H54 (cell line): ENCODE measurements around the gene NAPG.
"Not testable (repeated sequence)": the region's sequence is repeated elsewhere in the genome, so short reads cannot be mapped to it uniquely, and the experiment has no call there.

Experiments used
- DNase-seq: peaks from one replicate; pipeline ENCODE4 v3.0.0; 2011; ENCODE audit warnings: low spot score, mixed read lengths; ENCODE audit not compliant: insufficient read length
- FAIRE-seq: peaks from 3 replicates; lab custom pipeline; 2011; peaks lifted over from hg19 to GRCh38; lab: Jason Lieb, UNC
- POLR2A ChIP-seq: IDR thresholded peaks from 2 replicates; pipeline ENCODE4 v1.6.1; 2011; ENCODE audit warnings: low read depth, mild to moderate bottlenecking, low read length

Gene NAPG

DNA sequence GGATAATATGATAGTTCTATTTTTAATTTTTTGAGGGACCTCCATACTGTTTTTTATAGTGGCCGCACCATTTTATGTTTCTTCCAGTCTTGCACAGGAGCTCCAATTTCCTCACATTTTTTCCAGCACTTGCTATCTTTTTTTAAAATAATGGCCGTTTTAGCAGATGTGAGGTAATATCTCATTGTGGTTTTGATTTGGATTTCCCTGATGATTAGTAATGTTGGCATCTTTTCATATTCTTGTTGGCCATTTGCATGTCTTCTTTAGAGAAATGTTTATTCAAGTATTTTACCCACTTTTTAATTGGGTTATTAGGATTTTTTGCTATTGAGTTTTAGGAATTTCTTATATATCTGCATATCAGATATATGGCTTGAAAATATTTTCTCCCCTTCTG, 29.9 kb upstream of the NAPG start:
- FAIRE-seq (no peak), DNase-seq (no peak)
- TF ChIP-seq POLR2A, result no peak

GRCh38 chr18:10497206-10497749, 28.5 kb upstream of the NAPG start:
- TF ChIP-seq POLR2A, result no peak
- DNase-seq (no peak), FAIRE-seq (no peak)

DNA sequence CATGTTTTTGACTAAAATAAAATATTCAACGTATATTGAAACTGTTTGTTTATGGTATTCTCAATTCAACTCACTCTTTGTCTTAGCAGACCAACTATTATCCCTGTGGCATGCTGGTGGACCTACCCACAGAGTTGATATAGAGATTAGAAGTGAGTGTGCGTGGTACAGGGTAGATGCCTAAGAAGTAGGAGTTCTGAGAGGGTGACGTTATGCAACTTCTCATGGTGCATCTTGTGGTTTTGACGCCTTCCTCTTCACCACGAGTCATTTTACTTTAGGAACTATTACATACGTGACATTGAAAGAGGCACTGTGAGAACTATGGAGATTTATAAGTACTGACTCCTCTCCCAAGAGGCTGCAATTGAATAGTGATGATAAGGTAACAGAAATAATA, 26.6 kb upstream of the NAPG start:
- TF ChIP-seq POLR2A, result no peak
- FAIRE-seq (no peak), DNase-seq (no peak)

- DNase-seq, result no peak
- FAIRE-seq, result no peak
- TF ChIP-seq POLR2A, result no peak
Measured at GRCh38 chr18:10500038-10500437, 25.8 kb upstream of the NAPG start.

- DNase-seq, result no peak
- TF ChIP-seq POLR2A, result no peak
- FAIRE-seq, result no peak
Measured at GRCh38 chr18:10504723-10505122, 21.1 kb upstream of the NAPG start.

DNA sequence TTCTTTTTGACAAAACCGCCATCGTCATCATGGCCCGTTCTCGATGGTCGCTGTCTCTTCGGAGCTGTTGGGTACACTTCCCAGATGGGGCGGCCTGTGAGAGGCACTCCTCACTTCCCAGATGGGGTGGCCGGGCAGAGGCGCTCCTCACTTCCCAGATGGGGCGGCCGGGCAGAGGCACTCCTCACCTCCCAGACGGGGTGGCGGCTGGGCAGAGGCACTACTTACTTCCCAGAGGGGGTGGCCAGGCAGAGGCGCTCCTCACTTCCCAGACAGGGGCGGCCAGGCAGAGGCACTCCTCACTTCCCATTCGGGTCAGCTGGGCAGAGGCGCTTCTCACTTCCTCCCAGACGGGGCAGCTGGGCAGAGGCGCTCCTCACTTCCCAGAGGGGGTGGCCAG, 19.9 kb upstream of the NAPG start:
- FAIRE-seq, DNase-seq: not testable (repeated sequence)

- DNase-seq (no peak), FAIRE-seq (no peak)
- no peak for TF ChIP-seq POLR2A
Measured at GRCh38 chr18:10508591-10508990, 17.2 kb upstream of the NAPG start.

DNA sequence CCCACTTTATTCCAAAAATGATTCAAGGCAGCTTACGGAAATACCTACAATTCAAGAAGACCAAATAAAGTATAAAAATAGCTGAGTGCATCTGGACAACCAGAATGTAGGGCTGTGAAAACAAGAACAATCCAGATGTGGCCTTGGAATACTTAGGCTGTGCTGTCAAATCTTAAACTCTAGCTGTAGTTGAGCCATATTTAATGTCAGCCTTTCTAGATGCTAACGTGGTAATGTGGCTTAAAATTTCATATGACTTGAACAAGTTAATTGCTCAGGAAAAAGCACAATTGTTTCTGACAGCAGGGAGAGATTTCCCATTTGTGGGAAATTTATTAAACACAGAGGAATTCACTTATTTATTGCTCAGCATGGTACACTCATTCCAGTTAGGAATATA, 14.6 kb upstream of the NAPG start:
- TF ChIP-seq POLR2A, result no peak
- FAIRE-seq (no peak), DNase-seq (no peak)

- TF ChIP-seq POLR2A, result no peak
- FAIRE-seq (no peak), DNase-seq (no peak)
Measured at GRCh38 chr18:10514082-10514481, 11.7 kb upstream of the NAPG start.

GRCh38 chr18:10514601-10515000, 11.2 kb upstream of the NAPG start:
- TF ChIP-seq POLR2A, result no peak
- DNase-seq (no peak), FAIRE-seq (no peak)

- FAIRE-seq (no peak), DNase-seq (no peak)
- TF ChIP-seq POLR2A, result no peak
Measured at GRCh38 chr18:10515456-10515855, 10.4 kb upstream of the NAPG start.

DNA sequence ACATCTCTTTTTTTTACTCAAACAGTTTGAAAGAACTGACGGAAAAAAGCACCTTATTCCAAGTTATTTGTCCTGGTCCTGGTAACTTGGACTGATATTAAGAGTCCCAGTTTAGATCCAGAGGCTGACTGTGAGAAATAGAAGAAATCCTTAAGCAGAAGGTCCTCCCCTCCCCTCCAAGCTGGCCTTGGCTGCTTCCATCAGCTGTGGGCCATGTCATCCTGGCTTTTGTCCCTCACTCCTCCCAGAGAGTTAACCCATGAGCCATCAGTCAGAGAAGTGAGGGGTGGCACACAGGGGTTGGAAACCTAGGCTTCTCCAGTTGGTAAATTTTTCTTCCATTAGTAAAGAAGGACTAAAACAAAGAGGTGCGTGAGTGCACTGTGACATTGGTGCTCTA, 9.7 kb upstream of the NAPG start:
- DNase-seq (no peak), FAIRE-seq (no peak)
- no peak for TF ChIP-seq POLR2A

- no peak for DNase-seq
- no peak for FAIRE-seq
- TF ChIP-seq POLR2A, result no peak
Measured at GRCh38 chr18:10518595-10519255, 7.1 kb upstream of the NAPG start.

GRCh38 chr18:10519366-10519765, 6.5 kb upstream of the NAPG start:
- no peak for TF ChIP-seq POLR2A
- FAIRE-seq (no peak), DNase-seq (no peak)
